Panc1 (cell line): ENCODE results near the gene FRMD4A. TPM values are rescaled to one million over a fixed set of nuclear protein-coding genes. Genes with fewer than 3 reads are reported as not detected.

Source experiments
- ATAC-seq: fragments of 200-7000 bp; cut with Tn5 transposase; 2 replicates; pipeline ENCODE4 v1.9.1; 2020; ENCODE audit warnings: mild to moderate bottlenecking, moderate library complexity
- BruUV-seq: library from RNA; stranded (reverse); fragments of 400-500 nt; replicated peaks from 2 replicates; lab custom pipeline; 2021; lab: Mats Ljungman, UMichigan
- CTCF ChIA-PET: fragments of 300-600 bp; sonication (Branson Sonifier 250); formaldehyde crosslinking; loops from one replicate; lab custom pipeline; 2022; ENCODE audit warnings: antibody characterized with exemption; lab: Charles Lee
- POLR2A ChIA-PET: fragments of 300-600 bp; sonication (Branson Sonifier 250); formaldehyde crosslinking; loops from one replicate; lab custom pipeline; 2022; ENCODE audit warnings: antibody characterized with exemption; lab: Charles Lee
- DNase-seq: peaks from one replicate; pipeline ENCODE4 v3.0.0-alpha.2; 2010; ENCODE audit warnings: low read depth, low spot score
- H3K27ac ChIP-seq: 2 replicates; pipeline ENCODE4 v1.5.1; 2011; ENCODE audit warnings: mild to moderate bottlenecking, low read length, inconsistent platforms
- H3K27me3 ChIP-seq: fragments of 200-500 bp; sonication (Bioruptor generic); 2 replicates; pipeline ENCODE4 v1.6.0; 2014; ENCODE audit warnings: low read length, inconsistent platforms; ENCODE audit not compliant: control insufficient read depth, insufficient read depth
- H3K36me3 ChIP-seq: fragments of 200-500 bp; sonication (Bioruptor generic); 2 replicates; pipeline ENCODE4 v1.5.1; 2014; ENCODE audit warnings: inconsistent platforms, mild to moderate bottlenecking, low read length, moderate library complexity; ENCODE audit not compliant: control insufficient read depth, insufficient read depth
- H3K4me1 ChIP-seq: 2 replicates; pipeline ENCODE4 v1.5.1; 2011; ENCODE audit warnings: inconsistent platforms, mild to moderate bottlenecking, low read length, moderate library complexity; ENCODE audit not compliant: control insufficient read depth, insufficient read depth
- H3K4me3 ChIP-seq, 2 experiments: 2 replicates each; pipeline ENCODE4 v1.5.1; 2011 to 2012; ENCODE audit warnings: low read depth in 2 of 2, low read length in 2 of 2, mild to moderate bottlenecking in 2 of 2, inconsistent platforms in 1 of 2, moderate library complexity in 1 of 2
- H3K9me3 ChIP-seq: fragments of 200-500 bp; sonication (Bioruptor generic); 2 replicates; pipeline ENCODE4 v1.5.1; 2014; ENCODE audit warnings: low read depth, mild to moderate bottlenecking, inconsistent platforms, low read length, moderate library complexity; ENCODE audit not compliant: control insufficient read depth, insufficient read depth
- POLR2AphosphoS5 ChIP-seq: IDR thresholded peaks from 2 replicates; pipeline ENCODE4 v1.6.1; 2012; ENCODE audit warnings: mild to moderate bottlenecking, low read depth, low read length, moderate library complexity
- SIN3A ChIP-seq: IDR thresholded peaks from 2 replicates; pipeline ENCODE4 v1.6.1; 2012; ENCODE audit warnings: low read depth, mild to moderate bottlenecking, low read length, moderate library complexity, borderline replicate concordance; ENCODE audit not compliant: insufficient read depth
- TCF7L2 ChIP-seq: IDR thresholded peaks from 2 replicates; pipeline ENCODE4 v1.6.1; 2011; ENCODE audit warnings: mild to moderate bottlenecking, low read depth, low read length, inconsistent platforms
- in situ Hi-C: cut with HindIII; loops from 2 replicates; pipeline ENCODE4 v1.10.0; 2016; ENCODE audit warnings: low sequenced_read_pairs, low pct_unique_long_range_greater_than_20kb
- intact Hi-C: fragments of 100-400 bp; cut with micrococcal nuclease; formaldehyde crosslinking; loops from one replicate; pipeline ENCODE4 v1.10.0; 2022; ENCODE audit not compliant: unreplicated experiment
- total RNA-seq: library from RNA; stranded (reverse); gene quantifications from one replicate; pipeline ENCODE4 v1.2.1, GENCODE V29; 2021; ENCODE audit not compliant: unreplicated experiment
- TF ChIP-seq, protein P1 (sequence below), 2 experiments: IDR thresholded peaks; 2 replicates each; pipeline ENCODE4 v1.6.1; 2011 to 2012; ENCODE audit warnings: low read depth in 2 of 2, control low read depth in 1 of 2, low read length in 1 of 2, mild to moderate bottlenecking in 1 of 2, moderate library complexity in 1 of 2; ENCODE audit not compliant: insufficient read depth in 1 of 2
- TF ChIP-seq, protein P2 (sequence below): fragments of 450-650 bp; IDR thresholded peaks from 2 replicates; pipeline ENCODE4 v1.5.1; 2017; ENCODE audit warnings: mild to moderate bottlenecking

Gene FRMD4A
- total RNA-seq, 1 experiment from 2014 or later = 7.1 TPM

DNA sequence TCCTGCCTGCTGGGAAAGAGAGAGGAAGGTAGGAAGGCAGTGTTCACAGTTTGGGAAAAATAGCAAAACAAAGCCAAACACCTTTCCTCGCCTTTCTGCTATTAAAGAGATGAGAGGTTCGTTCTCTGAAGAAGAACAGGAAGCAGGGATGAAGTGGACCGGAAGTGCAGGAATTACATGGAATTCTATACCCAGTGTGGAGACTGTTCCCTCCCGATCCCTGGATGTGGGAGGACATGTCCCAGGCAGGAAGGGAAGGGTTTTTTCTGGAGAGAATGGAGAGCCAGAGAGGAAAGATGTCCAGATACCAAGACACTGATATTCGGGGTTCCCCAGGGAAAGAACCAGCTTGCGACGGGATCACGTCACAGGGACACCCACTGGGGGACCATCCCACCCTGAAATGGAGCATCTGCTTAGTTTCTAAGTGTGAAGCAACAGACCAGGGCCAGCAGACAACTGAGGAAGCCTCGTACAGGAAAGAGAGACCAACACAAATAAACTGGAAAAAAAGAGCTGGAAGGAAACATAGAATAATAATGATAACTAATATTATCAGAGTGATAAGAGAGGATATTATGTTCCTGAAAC is 556.3 kb downstream of the FRMD4A start:
- TF ChIP-seq, protein P1, sequence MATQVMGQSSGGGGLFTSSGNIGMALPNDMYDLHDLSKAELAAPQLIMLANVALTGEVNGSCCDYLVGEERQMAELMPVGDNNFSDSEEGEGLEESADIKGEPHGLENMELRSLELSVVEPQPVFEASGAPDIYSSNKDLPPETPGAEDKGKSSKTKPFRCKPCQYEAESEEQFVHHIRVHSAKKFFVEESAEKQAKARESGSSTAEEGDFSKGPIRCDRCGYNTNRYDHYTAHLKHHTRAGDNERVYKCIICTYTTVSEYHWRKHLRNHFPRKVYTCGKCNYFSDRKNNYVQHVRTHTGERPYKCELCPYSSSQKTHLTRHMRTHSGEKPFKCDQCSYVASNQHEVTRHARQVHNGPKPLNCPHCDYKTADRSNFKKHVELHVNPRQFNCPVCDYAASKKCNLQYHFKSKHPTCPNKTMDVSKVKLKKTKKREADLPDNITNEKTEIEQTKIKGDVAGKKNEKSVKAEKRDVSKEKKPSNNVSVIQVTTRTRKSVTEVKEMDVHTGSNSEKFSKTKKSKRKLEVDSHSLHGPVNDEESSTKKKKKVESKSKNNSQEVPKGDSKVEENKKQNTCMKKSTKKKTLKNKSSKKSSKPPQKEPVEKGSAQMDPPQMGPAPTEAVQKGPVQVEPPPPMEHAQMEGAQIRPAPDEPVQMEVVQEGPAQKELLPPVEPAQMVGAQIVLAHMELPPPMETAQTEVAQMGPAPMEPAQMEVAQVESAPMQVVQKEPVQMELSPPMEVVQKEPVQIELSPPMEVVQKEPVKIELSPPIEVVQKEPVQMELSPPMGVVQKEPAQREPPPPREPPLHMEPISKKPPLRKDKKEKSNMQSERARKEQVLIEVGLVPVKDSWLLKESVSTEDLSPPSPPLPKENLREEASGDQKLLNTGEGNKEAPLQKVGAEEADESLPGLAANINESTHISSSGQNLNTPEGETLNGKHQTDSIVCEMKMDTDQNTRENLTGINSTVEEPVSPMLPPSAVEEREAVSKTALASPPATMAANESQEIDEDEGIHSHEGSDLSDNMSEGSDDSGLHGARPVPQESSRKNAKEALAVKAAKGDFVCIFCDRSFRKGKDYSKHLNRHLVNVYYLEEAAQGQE (IDR thresholded peaks at IDR 0.05; ENCODE audit: insufficient read depth in 1 of 2, low read depth in 2 of 2, low read length in 1 of 2) = no peak
- no peak for TF ChIP-seq TCF7L2
- TF ChIP-seq POLR2AphosphoS5 = no peak
- intact Hi-C loops (no loop called here), in situ Hi-C loops (no loop called here)
- no peak overlapping the region for H3K4me3 ChIP-seq
- H3K27ac ChIP-seq = no peak overlapping the region
- no peaks in the 10 kb centered on the region for H3K36me3 ChIP-seq
- ATAC-seq (no peak), DNase-seq (no peak)
- H3K27me3 ChIP-seq = no peaks in the 10 kb centered on the region
- CTCF ChIA-PET = no interaction called here
- no TSS peak for BruUV-seq
- H3K9me3 ChIP-seq = no peaks in the 10 kb centered on the region
- no peaks in the 10 kb centered on the region for H3K4me1 ChIP-seq
- POLR2A ChIA-PET = no interaction called here

DNA sequence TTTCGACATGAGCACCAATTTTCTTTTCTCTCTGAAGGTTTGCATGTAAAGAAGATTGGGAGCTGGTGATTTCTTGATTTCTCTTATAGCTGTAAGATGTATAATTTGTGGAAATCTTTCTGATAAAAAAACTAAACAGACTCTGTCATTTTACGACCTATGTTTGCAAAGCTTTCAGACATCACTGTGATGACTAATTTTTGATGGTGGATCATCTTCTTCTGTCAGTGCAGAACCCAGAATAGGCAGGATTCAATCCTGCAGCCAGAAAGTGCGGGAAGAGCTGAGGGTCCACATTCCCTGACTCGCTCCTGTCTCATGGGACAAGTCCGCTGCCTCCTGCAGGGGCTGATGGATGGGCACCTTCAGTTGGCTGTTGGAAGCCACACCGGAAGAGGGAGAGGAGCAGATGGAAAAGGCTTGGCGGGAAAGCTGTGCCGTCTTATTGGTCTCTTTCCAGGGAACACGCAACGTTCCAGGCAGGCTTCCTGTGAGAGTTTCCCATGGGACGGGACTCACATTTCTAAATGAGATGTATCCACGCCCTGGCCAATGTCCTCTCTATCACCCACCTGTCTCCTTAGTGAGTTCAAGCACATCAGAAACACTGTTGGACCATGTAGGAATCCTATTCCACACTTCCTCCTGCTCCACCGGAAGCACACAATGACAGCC is 557.1 kb downstream of the FRMD4A start:
- CTCF ChIA-PET = no interaction called here
- no peaks in the 10 kb centered on the region for H3K4me1 ChIP-seq
- no peaks in the 10 kb centered on the region for H3K36me3 ChIP-seq
- TF ChIP-seq SIN3A = no peak
- TF ChIP-seq, protein P2, sequence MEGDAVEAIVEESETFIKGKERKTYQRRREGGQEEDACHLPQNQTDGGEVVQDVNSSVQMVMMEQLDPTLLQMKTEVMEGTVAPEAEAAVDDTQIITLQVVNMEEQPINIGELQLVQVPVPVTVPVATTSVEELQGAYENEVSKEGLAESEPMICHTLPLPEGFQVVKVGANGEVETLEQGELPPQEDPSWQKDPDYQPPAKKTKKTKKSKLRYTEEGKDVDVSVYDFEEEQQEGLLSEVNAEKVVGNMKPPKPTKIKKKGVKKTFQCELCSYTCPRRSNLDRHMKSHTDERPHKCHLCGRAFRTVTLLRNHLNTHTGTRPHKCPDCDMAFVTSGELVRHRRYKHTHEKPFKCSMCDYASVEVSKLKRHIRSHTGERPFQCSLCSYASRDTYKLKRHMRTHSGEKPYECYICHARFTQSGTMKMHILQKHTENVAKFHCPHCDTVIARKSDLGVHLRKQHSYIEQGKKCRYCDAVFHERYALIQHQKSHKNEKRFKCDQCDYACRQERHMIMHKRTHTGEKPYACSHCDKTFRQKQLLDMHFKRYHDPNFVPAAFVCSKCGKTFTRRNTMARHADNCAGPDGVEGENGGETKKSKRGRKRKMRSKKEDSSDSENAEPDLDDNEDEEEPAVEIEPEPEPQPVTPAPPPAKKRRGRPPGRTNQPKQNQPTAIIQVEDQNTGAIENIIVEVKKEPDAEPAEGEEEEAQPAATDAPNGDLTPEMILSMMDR = no peak
- no peak for TF ChIP-seq TCF7L2
- no peak for TF ChIP-seq POLR2AphosphoS5
- TF ChIP-seq, protein P1 (IDR thresholded peaks at IDR 0.05; ENCODE audit: insufficient read depth in 1 of 2, low read depth in 2 of 2, low read length in 1 of 2) = no peak
- no peak overlapping the region for H3K4me3 ChIP-seq
- in situ Hi-C loops = no loop called here
- intact Hi-C loops = no loop called here
- no peaks in the 10 kb centered on the region for H3K9me3 ChIP-seq
- no TSS peak for BruUV-seq
- DNase-seq (no peak), ATAC-seq (no peak)
- POLR2A ChIA-PET = no interaction called here
- H3K27ac ChIP-seq = no peak overlapping the region
- no peaks in the 10 kb centered on the region for H3K27me3 ChIP-seq
